ENCODE measurements around the gene MRPL12.
"Not testable (repeated sequence)": the region's sequence is repeated elsewhere in the genome, so short reads cannot be mapped to it uniquely, and the experiment has no call there.

MRPL12 gene

GRCh38 chr17:81737947-81738800, 35.0 kb downstream of the MRPL12 start:
- DNase-seq (ENCODE audit: extremely low read depth in 1 of 2, low read depth in 1 of 2): no peak

GRCh38 chr17:81738801-81739393, 35.7 kb downstream of the MRPL12 start:
- DNase-seq (ENCODE audit: extremely low read depth in 1 of 2, low read depth in 1 of 2): no peak

- DNase-seq (ENCODE audit: extremely low read depth in 1 of 2, low read depth in 1 of 2): not testable (repeated sequence)
Observed at GRCh38 chr17:81739593-81739992, 36.4 kb downstream of the MRPL12 start.

GRCh38 chr17:81740395-81740961, 37.3 kb downstream of the MRPL12 start:
- DNase-seq (ENCODE audit: extremely low read depth in 1 of 2, low read depth in 1 of 2): no peak

- DNase-seq (ENCODE audit: extremely low read depth in 1 of 2, low read depth in 1 of 2): no peak
Observed at GRCh38 chr17:81741049-81741593, 38.0 kb downstream of the MRPL12 start.

GRCh38 chr17:81741594-81742452, 38.7 kb downstream of the MRPL12 start:
- no peak for DNase-seq (ENCODE audit: extremely low read depth in 1 of 2, low read depth in 1 of 2)

Measured in stimulated activated CD8-positive, alpha-beta memory T cell treated with anti-CD3 and anti-CD28 coated beads, Interleukin-7, amount 100 ng/mL, for 48 hours (primary cell).